OCI-LY1 (cell line): Measurements from ENCODE around the gene ADCK1.

Experiments used
- EZH2 ChIP-seq: fragments of 200-600 bp; sonication (generic), shearing (Covaris generic); IDR thresholded peaks from 2 replicates; pipeline ENCODE4 v1.8.0; 2017; ENCODE audit warnings: borderline replicate concordance, mixed run types, mild to moderate bottlenecking, antibody characterized with exemption, low read length, moderate library complexity, mixed read lengths
- TF ChIP-seq, protein P1 (sequence below): fragments of 200-600 bp; sonication (generic), shearing (Covaris generic); IDR thresholded peaks from 2 replicates; pipeline ENCODE4 v1.5.1; 2017; ENCODE audit warnings: mild to moderate bottlenecking, antibody characterized with exemption, low read length, moderate library complexity, mixed read lengths

DNA sequence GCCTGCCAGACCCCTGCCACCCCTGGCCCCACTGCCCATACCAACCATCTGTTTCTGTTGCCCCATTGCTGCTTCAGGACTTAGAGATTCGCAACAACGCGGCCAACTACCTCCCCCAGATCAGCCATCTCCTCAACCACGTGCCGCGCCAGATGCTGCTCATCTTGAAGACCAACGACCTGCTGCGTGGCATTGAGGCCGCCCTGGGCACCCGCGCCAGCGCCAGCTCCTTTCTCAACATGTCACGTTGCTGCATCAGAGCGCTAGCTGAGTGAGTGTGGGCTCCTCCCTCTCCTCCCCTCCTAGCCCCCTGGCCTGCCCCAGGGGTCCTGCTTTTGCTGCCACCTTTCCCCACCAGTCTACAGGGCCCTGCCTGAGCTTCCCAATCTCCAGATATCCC, 131.5 kb downstream of the ADCK1 start:
- TF ChIP-seq, protein P1, sequence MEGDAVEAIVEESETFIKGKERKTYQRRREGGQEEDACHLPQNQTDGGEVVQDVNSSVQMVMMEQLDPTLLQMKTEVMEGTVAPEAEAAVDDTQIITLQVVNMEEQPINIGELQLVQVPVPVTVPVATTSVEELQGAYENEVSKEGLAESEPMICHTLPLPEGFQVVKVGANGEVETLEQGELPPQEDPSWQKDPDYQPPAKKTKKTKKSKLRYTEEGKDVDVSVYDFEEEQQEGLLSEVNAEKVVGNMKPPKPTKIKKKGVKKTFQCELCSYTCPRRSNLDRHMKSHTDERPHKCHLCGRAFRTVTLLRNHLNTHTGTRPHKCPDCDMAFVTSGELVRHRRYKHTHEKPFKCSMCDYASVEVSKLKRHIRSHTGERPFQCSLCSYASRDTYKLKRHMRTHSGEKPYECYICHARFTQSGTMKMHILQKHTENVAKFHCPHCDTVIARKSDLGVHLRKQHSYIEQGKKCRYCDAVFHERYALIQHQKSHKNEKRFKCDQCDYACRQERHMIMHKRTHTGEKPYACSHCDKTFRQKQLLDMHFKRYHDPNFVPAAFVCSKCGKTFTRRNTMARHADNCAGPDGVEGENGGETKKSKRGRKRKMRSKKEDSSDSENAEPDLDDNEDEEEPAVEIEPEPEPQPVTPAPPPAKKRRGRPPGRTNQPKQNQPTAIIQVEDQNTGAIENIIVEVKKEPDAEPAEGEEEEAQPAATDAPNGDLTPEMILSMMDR, result no peak
- no peak for TF ChIP-seq EZH2
